HL-60/S4 treated with phorbol 12-myristate 13-acetate at 8.2 ng/mL for 4 days and 3 days (cell line): ENCODE data around the gene NKX1-1.
"Not testable (repeated sequence)": the region's sequence is repeated elsewhere in the genome, so short reads cannot be mapped to it uniquely, and the experiment has no call there.

Source experiments
- in situ Hi-C: fragments of 300-500 bp; cut with MboI; formaldehyde crosslinking; loops from 2 replicates; pipeline ENCODE4 v1.15.0; 2022; ENCODE audit warnings: low sequenced_read_pairs

NKX1-1 gene

GRCh38 chr4:1406394-1406980 is at the start of gene NKX1-1:
TSS of gene NKX1-1 (minus strand) at chr4:1406442. CDS start at chr4:1406442, 0 bp downstream.
- in situ Hi-C loops, result no loop called here

GRCh38 chr4:1453731-1454130 is 47.5 kb upstream of the NKX1-1 start:
- in situ Hi-C loops, result no loop called here

- in situ Hi-C loops, result no loop called here
Observed at GRCh38 chr4:1452431-1453051, 46.3 kb upstream of the NKX1-1 start.

GRCh38 chr4:1451752-1452122 is 45.5 kb upstream of the NKX1-1 start:
- in situ Hi-C loops, result no loop called here

- in situ Hi-C loops, result no loop called here
Observed at GRCh38 chr4:1451106-1451751, 45.0 kb upstream of the NKX1-1 start.

- in situ Hi-C loops, result no loop called here
Observed at GRCh38 chr4:1449833-1450741, 43.8 kb upstream of the NKX1-1 start.

- in situ Hi-C loops, result no loop called here
Observed at GRCh38 chr4:1449475-1449832, 43.2 kb upstream of the NKX1-1 start.

GRCh38 chr4:1448589-1449420 is 42.6 kb upstream of the NKX1-1 start:
- in situ Hi-C loops, result no loop called here

- in situ Hi-C loops, result no loop called here
Observed at GRCh38 chr4:1447676-1448588, 41.7 kb upstream of the NKX1-1 start.

GRCh38 chr4:1446502-1447386 is 40.5 kb upstream of the NKX1-1 start:
- in situ Hi-C loops, result no loop called here

GRCh38 chr4:1445716-1446445 is 39.6 kb upstream of the NKX1-1 start:
- in situ Hi-C loops, result no loop called here

GRCh38 chr4:1443688-1444172 is 37.5 kb upstream of the NKX1-1 start:
- in situ Hi-C loops, result not testable (repeated sequence)

GRCh38 chr4:1427010-1427409 is 20.8 kb upstream of the NKX1-1 start:
- in situ Hi-C loops, result no loop called here

GRCh38 chr4:1421657-1422056 is 15.4 kb upstream of the NKX1-1 start:
- in situ Hi-C loops, result no loop called here

- in situ Hi-C loops, result no loop called here
Observed at GRCh38 chr4:1419708-1420107, 13.5 kb upstream of the NKX1-1 start.

GRCh38 chr4:1418494-1419285 is 12.4 kb upstream of the NKX1-1 start:
- in situ Hi-C loops, result no loop called here
